ENCODE results near the gene BSN. TPM values are rescaled to one million over a fixed set of nuclear protein-coding genes. Genes with fewer than 3 reads are reported as not detected.

BSN gene
- total RNA-seq, 1 donor from 2014 or later: 0.85 TPM

DNA sequence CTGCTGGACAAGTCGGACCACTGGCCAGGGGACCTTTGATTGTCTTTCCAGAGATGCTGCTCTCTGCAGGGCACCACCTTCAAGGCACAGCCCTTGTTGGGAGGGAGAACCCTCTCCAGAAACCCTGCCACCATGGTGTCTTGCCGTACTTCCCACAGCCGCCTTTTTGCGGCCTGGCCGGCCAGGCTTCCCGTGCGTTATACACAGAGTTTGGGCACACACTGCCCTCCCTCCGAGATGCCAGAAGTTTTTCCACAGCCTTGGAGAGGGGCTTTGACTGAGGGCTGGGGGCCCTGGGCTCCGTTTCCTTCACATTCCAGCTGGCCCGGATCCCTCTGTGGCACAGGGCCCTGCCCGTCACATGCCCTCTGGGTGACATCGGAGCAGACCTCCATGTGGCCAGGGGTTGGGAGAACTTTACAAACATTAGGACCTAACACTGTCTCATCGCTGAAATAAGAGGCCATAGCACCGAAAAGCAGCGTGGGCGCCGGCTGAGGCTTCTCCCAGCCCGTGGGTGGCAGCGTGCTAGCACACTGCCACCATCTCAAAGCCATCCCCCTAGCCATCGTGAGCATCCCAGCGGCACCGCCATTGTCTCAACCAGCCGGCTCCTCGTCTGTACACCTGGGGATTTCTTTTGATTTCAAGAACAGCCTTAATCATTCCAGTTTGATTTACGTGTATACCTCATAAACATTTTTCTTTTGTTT is 113.6 kb downstream of the BSN start:
- Histone ChIP-seq H3K27me3 (no peaks in the 10 kb centered on the region), H3K4me1 (no peaks in the 10 kb centered on the region), H3K27ac (no peak overlapping the region), H3K36me3 (no peaks in the 10 kb centered on the region), H3K4me3 (no peak overlapping the region), H3K9me3 (no peaks in the 10 kb centered on the region)
- intact Hi-C loops (cut with DNase I): no loop called here
- DNase-seq (ENCODE audit: low spot score in 2 of 2): no peak
- TF ChIP-seq, protein P1, sequence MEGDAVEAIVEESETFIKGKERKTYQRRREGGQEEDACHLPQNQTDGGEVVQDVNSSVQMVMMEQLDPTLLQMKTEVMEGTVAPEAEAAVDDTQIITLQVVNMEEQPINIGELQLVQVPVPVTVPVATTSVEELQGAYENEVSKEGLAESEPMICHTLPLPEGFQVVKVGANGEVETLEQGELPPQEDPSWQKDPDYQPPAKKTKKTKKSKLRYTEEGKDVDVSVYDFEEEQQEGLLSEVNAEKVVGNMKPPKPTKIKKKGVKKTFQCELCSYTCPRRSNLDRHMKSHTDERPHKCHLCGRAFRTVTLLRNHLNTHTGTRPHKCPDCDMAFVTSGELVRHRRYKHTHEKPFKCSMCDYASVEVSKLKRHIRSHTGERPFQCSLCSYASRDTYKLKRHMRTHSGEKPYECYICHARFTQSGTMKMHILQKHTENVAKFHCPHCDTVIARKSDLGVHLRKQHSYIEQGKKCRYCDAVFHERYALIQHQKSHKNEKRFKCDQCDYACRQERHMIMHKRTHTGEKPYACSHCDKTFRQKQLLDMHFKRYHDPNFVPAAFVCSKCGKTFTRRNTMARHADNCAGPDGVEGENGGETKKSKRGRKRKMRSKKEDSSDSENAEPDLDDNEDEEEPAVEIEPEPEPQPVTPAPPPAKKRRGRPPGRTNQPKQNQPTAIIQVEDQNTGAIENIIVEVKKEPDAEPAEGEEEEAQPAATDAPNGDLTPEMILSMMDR (IDR thresholded peaks at IDR 0.05): no peak

DNA sequence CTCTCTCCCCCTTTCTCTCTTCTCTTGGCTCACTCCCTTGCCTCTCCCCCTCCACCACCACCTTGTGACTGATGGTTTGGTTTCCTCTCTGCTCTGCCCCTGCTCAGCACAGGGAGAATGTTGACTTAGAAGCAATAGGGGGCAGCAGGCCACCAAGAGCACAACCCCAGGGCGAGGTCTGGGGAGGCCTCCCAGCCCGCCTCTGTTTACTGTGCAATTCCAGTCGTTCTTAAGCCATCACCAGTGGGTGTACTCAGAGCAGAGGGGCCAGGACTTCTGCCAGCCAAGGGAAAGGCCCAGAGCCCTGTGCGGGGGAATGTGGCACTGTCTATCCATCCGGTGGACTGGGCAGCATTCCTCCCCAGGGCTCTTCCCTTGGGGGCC is 114.1 kb downstream of the BSN start:
- no peak overlapping the region for H3K27ac ChIP-seq
- TF ChIP-seq, protein P1 (IDR thresholded peaks at IDR 0.05): no peak
- H3K9me3 ChIP-seq: no peaks in the 10 kb centered on the region
- DNase-seq (ENCODE audit: low spot score in 2 of 2): no peak
- no peaks in the 10 kb centered on the region for H3K36me3 ChIP-seq
- H3K27me3 ChIP-seq: no peaks in the 10 kb centered on the region
- H3K4me1 ChIP-seq: peaks cover 0 to 3% of the 10 kb centered on the region in 2 donors
- intact Hi-C loops (cut with DNase I): no loop called here
- no peak overlapping the region for H3K4me3 ChIP-seq

DNA sequence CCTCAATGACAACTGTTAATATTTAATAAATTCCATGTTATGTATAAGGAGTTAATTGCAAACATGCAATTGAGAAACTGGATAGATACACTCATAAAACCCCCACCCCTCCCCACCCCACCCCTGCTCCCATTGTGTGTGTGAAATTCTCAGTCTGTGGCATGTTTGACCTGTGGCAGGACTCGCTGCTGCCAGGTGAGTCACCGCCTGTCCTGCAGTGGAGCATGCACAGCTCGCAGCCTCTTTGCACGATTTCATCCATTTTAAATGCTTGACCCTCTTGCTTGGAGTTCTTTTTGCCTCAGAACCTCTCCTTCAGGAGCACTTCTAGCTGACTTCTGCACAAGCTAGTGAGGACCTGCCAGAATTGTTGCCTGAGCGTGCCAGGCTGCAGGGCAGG is 114.6 kb downstream of the BSN start:
- no peaks in the 10 kb centered on the region for H3K9me3 ChIP-seq
- H3K4me3 ChIP-seq: no peak overlapping the region
- peaks cover 0 to 4% of the 10 kb centered on the region in 2 donors for H3K4me1 ChIP-seq
- no peaks in the 10 kb centered on the region for H3K27me3 ChIP-seq
- no peak for DNase-seq (ENCODE audit: low spot score in 2 of 2)
- TF ChIP-seq, protein P1 (IDR thresholded peaks at IDR 0.05): no peak
- intact Hi-C loops (cut with DNase I): no loop called here
- no peak overlapping the region for H3K27ac ChIP-seq
- no peaks in the 10 kb centered on the region for H3K36me3 ChIP-seq

DNA sequence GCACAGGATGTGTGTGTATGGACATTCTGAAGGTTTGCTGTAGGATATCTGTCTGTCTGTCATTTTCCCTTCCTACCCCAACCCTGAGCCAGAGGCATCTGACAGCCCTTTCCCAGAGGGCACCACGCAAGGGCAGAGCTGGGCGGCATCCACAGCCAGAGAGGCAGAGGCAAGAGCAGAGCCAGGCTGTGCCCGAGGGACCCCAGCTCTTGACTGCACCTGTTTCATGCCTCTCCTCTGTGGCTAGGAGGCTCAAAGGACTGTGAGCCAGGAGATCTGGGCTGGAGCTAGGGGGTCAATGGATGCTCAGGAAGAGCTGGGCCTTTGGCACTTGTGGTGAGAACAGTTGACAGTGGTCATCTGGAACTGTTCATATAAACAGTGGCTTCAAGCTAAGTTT is 115.1 kb downstream of the BSN start:
- no peaks in the 10 kb centered on the region for H3K36me3 ChIP-seq
- TF ChIP-seq, protein P1 (IDR thresholded peaks at IDR 0.05): no peak
- H3K4me1 ChIP-seq: peaks cover 0 to 4% of the 10 kb centered on the region in 2 donors
- H3K27me3 ChIP-seq: no peaks in the 10 kb centered on the region
- H3K27ac ChIP-seq: no peak overlapping the region
- no peak overlapping the region for H3K4me3 ChIP-seq
- intact Hi-C loops (cut with DNase I): no loop called here
- DNase-seq (ENCODE audit: low spot score in 2 of 2): no peak
- no peaks in the 10 kb centered on the region for H3K9me3 ChIP-seq

DNA sequence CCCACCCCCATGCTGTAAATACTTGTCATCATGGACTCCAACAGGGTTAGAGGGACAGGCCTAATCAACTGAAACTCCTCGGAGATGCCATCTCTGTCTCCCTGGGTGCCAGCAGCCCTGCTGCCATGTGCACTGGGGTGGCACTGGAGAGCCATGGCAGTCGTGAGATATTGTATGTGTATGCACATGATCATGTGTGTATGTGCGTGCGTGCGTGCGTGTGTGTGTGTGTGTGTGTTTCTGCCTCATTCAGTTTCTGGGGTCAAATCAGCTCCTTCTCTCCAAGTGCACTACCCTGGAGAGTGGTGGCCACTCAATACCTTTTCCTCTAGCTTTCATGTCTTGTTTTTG is 116.6 kb downstream of the BSN start:
- H3K36me3 ChIP-seq: peaks cover 1 to 6% of the 10 kb centered on the region in 2 donors
- H3K27me3 ChIP-seq: no peaks in the 10 kb centered on the region
- no peak for DNase-seq (ENCODE audit: low spot score in 2 of 2)
- no peak overlapping the region for H3K4me3 ChIP-seq
- H3K27ac ChIP-seq: no peak overlapping the region
- peaks cover 0 to 17% of the 10 kb centered on the region in 2 donors for H3K4me1 ChIP-seq
- no peaks in the 10 kb centered on the region for H3K9me3 ChIP-seq
- TF ChIP-seq, protein P1 (IDR thresholded peaks at IDR 0.05): no peak
- intact Hi-C loops (cut with DNase I): loop anchor here (2.0 kb wide), 1 partner anchor 132 kb away; no protein-coding TSS in a partner anchor

Data from ascending aorta (tissue), 2 donors.